Esophagus squamous epithelium (tissue), 4 donors: ENCODE measurements around the gene RNF135.
"Not testable (repeated sequence)": the region's sequence is repeated elsewhere in the genome, so short reads cannot be mapped to it uniquely, and the experiment has no call there.

ENCODE experiments used
- POLR2A ChIP-seq, 4 donors: fragments of 450-650 bp; IDR thresholded peaks; one replicate each; pipeline ENCODE4 v1.6.1; 2017; ENCODE audit warnings: antibody characterized with exemption in 4 of 4, mild to moderate bottlenecking in 4 of 4, moderate library complexity in 3 of 4
- TF ChIP-seq, protein P1 (sequence below), 6 experiments: fragments of 450-650 bp in 4 of 6; fragments of 200-600 bp in 2 of 6; sonication (generic) in 2 of 6; IDR thresholded peaks; one replicate each; pipeline ENCODE4 v1.5.1; 2016 to 2019; ENCODE audit warnings: antibody characterized with exemption in 6 of 6, mild to moderate bottlenecking in 4 of 6, moderate library complexity in 4 of 6

DNA sequence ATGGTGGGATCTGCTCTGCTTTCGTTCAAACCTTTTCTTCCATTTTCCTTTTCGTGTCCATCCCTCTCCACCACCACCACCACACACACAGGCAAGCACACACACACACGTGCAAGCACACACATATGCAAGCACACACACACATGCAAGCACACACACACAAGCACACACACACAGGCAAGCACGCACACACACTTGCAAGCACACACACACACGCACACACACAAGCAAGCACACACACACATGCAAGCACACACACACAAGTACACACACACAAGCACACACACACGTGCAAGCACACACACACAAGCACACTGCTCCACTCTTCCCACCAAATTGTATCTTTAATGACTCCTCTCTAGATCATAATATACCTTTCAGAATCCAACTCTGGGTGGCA lies 71.5 kb downstream of the RNF135 start:
- TF ChIP-seq, protein P1, sequence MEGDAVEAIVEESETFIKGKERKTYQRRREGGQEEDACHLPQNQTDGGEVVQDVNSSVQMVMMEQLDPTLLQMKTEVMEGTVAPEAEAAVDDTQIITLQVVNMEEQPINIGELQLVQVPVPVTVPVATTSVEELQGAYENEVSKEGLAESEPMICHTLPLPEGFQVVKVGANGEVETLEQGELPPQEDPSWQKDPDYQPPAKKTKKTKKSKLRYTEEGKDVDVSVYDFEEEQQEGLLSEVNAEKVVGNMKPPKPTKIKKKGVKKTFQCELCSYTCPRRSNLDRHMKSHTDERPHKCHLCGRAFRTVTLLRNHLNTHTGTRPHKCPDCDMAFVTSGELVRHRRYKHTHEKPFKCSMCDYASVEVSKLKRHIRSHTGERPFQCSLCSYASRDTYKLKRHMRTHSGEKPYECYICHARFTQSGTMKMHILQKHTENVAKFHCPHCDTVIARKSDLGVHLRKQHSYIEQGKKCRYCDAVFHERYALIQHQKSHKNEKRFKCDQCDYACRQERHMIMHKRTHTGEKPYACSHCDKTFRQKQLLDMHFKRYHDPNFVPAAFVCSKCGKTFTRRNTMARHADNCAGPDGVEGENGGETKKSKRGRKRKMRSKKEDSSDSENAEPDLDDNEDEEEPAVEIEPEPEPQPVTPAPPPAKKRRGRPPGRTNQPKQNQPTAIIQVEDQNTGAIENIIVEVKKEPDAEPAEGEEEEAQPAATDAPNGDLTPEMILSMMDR (IDR thresholded peaks at IDR 0.05), result not testable (repeated sequence)
- not testable (repeated sequence) for TF ChIP-seq POLR2A (IDR thresholded peaks at IDR 0.05)
